ENCODE measurements around the gene PCK1.

DNA sequence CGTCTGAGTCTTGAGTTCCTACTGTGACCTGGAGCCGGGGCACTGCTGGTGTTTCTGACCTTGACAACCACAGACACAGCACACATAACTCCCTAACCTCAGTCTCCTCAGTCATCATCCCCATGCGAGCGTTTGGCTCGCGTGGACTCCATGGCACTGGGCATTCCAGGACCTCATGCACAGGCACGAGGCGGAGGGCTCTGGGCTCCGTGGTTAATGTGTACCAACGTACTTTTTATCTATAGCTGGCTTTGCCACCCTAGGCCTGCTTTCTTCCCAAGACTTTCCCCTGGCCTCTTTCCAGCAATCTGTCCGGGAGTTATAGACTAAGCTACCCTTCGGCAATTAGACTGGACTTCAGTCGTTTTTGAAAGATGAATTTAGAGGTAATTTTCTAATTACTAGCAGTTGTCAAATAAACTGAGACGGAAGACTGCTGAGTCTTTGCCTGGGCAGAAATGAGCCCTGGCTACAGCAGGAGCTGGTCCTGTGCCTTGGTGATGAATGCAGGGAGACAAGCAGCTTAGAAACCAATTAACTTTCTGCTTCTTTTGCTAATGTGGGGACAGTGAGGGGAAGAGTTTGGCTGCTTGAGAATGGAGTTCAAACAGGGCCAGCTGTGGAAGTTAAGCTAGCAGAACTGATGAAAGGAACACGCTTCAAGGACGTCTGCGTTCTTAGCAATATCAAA lies 19.9 kb upstream of the PCK1 start:
- TF ChIP-seq CTCF (conservative IDR thresholded peaks at IDR 0.05) (no peak), EZH2 (IDR thresholded peaks at IDR 0.05; ENCODE audit: low read depth) (no peak)

All from PC-9 (cell line).